HepG2 (cell line): ENCODE data around the gene RABL6. TPM values are rescaled to one million over a fixed set of nuclear protein-coding genes. Genes with fewer than 3 reads are reported as not detected.

Experiments
- ELF3 ChIP-seq: IDR thresholded peaks from 2 replicates; pipeline ENCODE4 v1.6.1; 2016; ENCODE audit warnings: missing genetic modification reagents, missing compliant biosample characterization
- NFE2L1 ChIP-seq: sonication (generic); formaldehyde crosslinking; IDR thresholded peaks from 2 replicates; pipeline ENCODE4 v1.4.0; 2020; ENCODE audit warnings: missing genetic modification reagents, mild to moderate bottlenecking, borderline replicate concordance
- NFIB ChIP-seq: sonication (generic); formaldehyde crosslinking; IDR thresholded peaks from 2 replicates; pipeline ENCODE4 v1.9.0; 2021; ENCODE audit warnings: missing genetic modification reagents, mild to moderate bottlenecking, borderline replicate concordance
- NFKBIZ ChIP-seq: IDR thresholded peaks from 2 replicates; pipeline ENCODE4 v1.6.1; 2018; ENCODE audit warnings: missing genetic modification reagents, missing compliant biosample characterization
- NFYC ChIP-seq: IDR thresholded peaks from 2 replicates; pipeline ENCODE4 v1.6.1; 2016; ENCODE audit warnings: missing genetic modification reagents, missing compliant biosample characterization
- NRL ChIP-seq: sonication (generic); formaldehyde crosslinking; IDR thresholded peaks from 2 replicates; pipeline ENCODE4 v1.5.0; 2020; ENCODE audit warnings: missing genetic modification reagents, mild to moderate bottlenecking, moderate library complexity, borderline replicate concordance
- RARG ChIP-seq: sonication (generic); formaldehyde crosslinking; IDR thresholded peaks from 2 replicates; pipeline ENCODE4 v1.4.0; 2020; ENCODE audit warnings: low read depth, mild to moderate bottlenecking, missing genetic modification reagents
- RFX1 ChIP-seq: fragments of 450-650 bp; IDR thresholded peaks from 2 replicates; pipeline ENCODE4 v1.6.1; 2017
- RFXAP ChIP-seq: sonication (generic); formaldehyde crosslinking; IDR thresholded peaks from 2 replicates; pipeline ENCODE4 v1.4.0; 2020; ENCODE audit warnings: missing genetic modification reagents, borderline replicate concordance
- SNAPC2 ChIP-seq: sonication (generic); formaldehyde crosslinking; IDR thresholded peaks from 2 replicates; pipeline ENCODE4 v1.8.1; 2022; ENCODE audit warnings: mild to moderate bottlenecking, missing genetic modification reagents
- YEATS4 ChIP-seq: sonication (generic); formaldehyde crosslinking; IDR thresholded peaks from 2 replicates; pipeline ENCODE4 v1.4.0; 2020; ENCODE audit warnings: missing genetic modification reagents, borderline replicate concordance
- ZNF530 ChIP-seq: sonication (generic); formaldehyde crosslinking; IDR thresholded peaks from 2 replicates; pipeline ENCODE4 v1.5.0; 2020; ENCODE audit warnings: low read depth, mild to moderate bottlenecking, missing genetic modification reagents
- ZNF720 ChIP-seq: sonication (generic); formaldehyde crosslinking; IDR thresholded peaks from 2 replicates; pipeline ENCODE4 v1.4.0; 2020; ENCODE audit warnings: missing genetic modification reagents
- ZNF781 ChIP-seq: sonication (generic); formaldehyde crosslinking; IDR thresholded peaks from 2 replicates; pipeline ENCODE4 v1.5.1; 2020; ENCODE audit warnings: borderline replicate concordance, mild to moderate bottlenecking, missing genetic modification reagents; ENCODE audit errors: not compliant biosample characterization
- ZNF792 ChIP-seq: IDR thresholded peaks from 2 replicates; pipeline ENCODE4 v1.6.1; 2016
- polyA plus RNA-seq, 8 experiments: library from polyadenylated mRNA; depleted of rRNA in 3 of 8; stranded (reverse) in 7 of 8; unstranded in 1 of 8; fragments of >200 nt; fragmentation: Illumina TruSeq in 4 of 8; extraction: Trizol in 4 of 8; gene quantifications; 2 replicates each; pipeline versions ENCODE4 v1.2.1 to v1.2.3, GENCODE V29; 2011 to 2016; ENCODE audit warnings: low read depth in 4 of 8, missing spikeins in 1 of 8, mixed read lengths in 1 of 8; ENCODE audit not compliant: insufficient read depth in 1 of 8
- total RNA-seq, 5 experiments: library from RNA; depleted of rRNA; stranded (reverse); fragments of >200 nt; fragmentation: Illumina TruSeq; extraction: Trizol; gene quantifications; 2 replicates each; pipeline ENCODE4 v1.2.3, GENCODE V29; 2016; ENCODE audit warnings: low read depth in 1 of 5
- TF ChIP-seq, protein P1 (sequence below): sonication (generic); formaldehyde crosslinking; IDR thresholded peaks from 2 replicates; pipeline ENCODE4 v1.4.0; 2020; ENCODE audit warnings: missing genetic modification reagents
- TF ChIP-seq, protein P2 (sequence below): sonication (generic); formaldehyde crosslinking; IDR thresholded peaks from 2 replicates; pipeline ENCODE4 v1.5.1; 2020; ENCODE audit warnings: mild to moderate bottlenecking, missing genetic modification reagents, borderline replicate concordance
- TF ChIP-seq, protein P3 (sequence below): sonication (generic); formaldehyde crosslinking; IDR thresholded peaks from 2 replicates; pipeline ENCODE4 v1.9.0; 2021; ENCODE audit warnings: missing genetic modification reagents, borderline replicate concordance
- TF ChIP-seq, protein P4 (sequence below): sonication (generic); formaldehyde crosslinking; IDR thresholded peaks from 2 replicates; pipeline ENCODE4 v1.8.1; 2023; ENCODE audit warnings: mild to moderate bottlenecking, inconsistent platforms, moderate library complexity, missing genetic modification reagents, borderline replicate concordance
- TF ChIP-seq, protein P5 (sequence below): sonication (generic); formaldehyde crosslinking; IDR thresholded peaks from 2 replicates; pipeline ENCODE4 v1.4.0; 2020; ENCODE audit warnings: mild to moderate bottlenecking, missing genetic modification reagents
- TF ChIP-seq, protein P6 (sequence below): IDR thresholded peaks from 2 replicates; pipeline ENCODE4 v1.6.1; 2016; ENCODE audit warnings: missing compliant biosample characterization, missing genetic modification reagents, borderline replicate concordance

Gene RABL6
- total and polyA plus RNA-seq, 2 of the 13 experiments (the other 11 are each of a cell fraction or from before 2014, with no cell fraction given): 81.5 to 125 TPM

DNA sequence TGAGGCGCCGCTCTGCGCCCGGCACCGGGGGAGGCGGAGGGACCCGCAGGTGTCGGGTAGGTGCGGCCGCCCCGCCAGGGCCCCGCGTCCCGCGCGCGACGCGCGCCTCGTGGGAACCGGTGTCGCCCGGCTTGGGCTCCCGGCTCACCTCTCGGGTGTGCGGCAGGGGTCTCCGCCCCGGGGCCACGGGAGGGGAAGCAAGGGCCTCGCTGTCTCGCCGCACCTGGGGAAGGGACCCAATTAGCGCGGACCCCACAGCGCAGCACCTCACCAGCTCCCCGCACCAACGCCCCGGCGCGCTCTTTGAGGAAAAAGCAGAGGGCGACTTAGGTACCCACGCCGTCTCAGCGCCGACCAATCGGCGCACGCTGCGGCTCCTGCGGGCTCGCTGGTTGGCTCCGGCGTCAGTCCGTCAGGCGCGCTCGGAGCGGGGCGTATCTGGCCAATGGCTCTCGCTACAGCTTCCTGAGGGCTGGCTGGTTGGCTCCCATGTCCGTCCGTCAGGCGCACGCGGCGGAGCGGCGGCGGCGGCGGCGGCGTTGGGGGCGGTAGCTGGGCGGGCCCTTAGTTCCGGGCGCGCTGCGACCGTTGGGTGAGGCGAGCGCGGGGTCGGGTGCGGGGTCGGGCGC, 78.3 kb downstream of the RABL6 start, which contains the start of gene TRAF2 (continued):
- TF ChIP-seq, protein P1, sequence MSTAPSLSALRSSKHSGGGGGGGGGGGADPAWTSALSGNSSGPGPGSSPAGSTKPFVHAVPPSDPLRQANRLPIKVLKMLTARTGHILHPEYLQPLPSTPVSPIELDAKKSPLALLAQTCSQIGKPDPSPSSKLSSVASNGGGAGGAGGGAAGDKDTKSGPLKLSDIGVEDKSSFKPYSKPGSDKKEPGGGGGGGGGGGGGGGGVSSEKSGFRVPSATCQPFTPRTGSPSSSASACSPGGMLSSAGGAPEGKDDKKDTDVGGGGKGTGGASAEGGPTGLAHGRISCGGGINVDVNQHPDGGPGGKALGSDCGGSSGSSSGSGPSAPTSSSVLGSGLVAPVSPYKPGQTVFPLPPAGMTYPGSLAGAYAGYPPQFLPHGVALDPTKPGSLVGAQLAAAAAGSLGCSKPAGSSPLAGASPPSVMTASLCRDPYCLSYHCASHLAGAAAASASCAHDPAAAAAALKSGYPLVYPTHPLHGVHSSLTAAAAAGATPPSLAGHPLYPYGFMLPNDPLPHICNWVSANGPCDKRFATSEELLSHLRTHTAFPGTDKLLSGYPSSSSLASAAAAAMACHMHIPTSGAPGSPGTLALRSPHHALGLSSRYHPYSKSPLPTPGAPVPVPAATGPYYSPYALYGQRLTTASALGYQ (CRISPR knock-in tag): no peak
- peak; percentile 36; the same call in 1 of the 2 replicates for TF ChIP-seq NFKBIZ (CRISPR knock-in tag)
- TF ChIP-seq ZNF792 (CRISPR knock-in tag): 0 out of 2 replicates have a peak, but pooled peaks have one; percentile 43
- no peak for TF ChIP-seq NFE2L1 (CRISPR knock-in tag)
- no peak for TF ChIP-seq ZNF530 (CRISPR knock-in tag)
- no peak for TF ChIP-seq ZNF720 (CRISPR knock-in tag)
- TF ChIP-seq, protein P2, sequence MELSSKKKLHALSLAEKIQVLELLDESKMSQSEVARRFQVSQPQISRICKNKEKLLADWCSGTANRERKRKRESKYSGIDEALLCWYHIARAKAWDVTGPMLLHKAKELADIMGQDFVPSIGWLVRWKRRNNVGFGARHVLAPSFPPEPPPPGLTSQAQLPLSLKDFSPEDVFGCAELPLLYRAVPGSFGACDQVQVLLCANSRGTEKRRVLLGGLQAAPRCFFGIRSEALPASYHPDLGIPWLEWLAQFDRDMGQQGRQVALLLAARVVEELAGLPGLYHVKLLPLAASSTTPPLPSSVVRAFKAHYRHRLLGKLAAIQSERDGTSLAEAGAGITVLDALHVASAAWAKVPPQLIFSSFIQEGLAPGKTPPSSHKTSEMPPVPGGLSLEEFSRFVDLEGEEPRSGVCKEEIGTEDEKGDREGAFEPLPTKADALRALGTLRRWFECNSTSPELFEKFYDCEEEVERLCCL (CRISPR knock-in tag): no peak
- no peak for TF ChIP-seq ZNF781 (CRISPR knock-in tag)
- peak; percentile 79 for TF ChIP-seq ELF3 (CRISPR knock-in tag)
- TF ChIP-seq, protein P3, sequence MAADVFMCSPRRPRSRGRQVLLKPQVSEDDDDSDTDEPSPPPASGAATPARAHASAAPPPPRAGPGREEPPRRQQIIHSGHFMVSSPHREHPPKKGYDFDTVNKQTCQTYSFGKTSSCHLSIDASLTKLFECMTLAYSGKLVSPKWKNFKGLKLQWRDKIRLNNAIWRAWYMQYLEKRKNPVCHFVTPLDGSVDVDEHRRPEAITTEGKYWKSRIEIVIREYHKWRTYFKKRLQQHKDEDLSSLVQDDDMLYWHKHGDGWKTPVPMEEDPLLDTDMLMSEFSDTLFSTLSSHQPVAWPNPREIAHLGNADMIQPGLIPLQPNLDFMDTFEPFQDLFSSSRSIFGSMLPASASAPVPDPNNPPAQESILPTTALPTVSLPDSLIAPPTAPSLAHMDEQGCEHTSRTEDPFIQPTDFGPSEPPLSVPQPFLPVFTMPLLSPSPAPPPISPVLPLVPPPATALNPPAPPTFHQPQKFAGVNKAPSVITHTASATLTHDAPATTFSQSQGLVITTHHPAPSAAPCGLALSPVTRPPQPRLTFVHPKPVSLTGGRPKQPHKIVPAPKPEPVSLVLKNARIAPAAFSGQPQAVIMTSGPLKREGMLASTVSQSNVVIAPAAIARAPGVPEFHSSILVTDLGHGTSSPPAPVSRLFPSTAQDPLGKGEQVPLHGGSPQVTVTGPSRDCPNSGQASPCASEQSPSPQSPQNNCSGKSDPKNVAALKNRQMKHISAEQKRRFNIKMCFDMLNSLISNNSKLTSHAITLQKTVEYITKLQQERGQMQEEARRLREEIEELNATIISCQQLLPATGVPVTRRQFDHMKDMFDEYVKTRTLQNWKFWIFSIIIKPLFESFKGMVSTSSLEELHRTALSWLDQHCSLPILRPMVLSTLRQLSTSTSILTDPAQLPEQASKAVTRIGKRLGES (CRISPR knock-in tag): no peak
- no peak for TF ChIP-seq NRL (CRISPR knock-in tag)
- peak; percentile 20; the same call in 1 of the 2 replicates for TF ChIP-seq RFXAP (CRISPR knock-in tag)
- TF ChIP-seq, protein P4, sequence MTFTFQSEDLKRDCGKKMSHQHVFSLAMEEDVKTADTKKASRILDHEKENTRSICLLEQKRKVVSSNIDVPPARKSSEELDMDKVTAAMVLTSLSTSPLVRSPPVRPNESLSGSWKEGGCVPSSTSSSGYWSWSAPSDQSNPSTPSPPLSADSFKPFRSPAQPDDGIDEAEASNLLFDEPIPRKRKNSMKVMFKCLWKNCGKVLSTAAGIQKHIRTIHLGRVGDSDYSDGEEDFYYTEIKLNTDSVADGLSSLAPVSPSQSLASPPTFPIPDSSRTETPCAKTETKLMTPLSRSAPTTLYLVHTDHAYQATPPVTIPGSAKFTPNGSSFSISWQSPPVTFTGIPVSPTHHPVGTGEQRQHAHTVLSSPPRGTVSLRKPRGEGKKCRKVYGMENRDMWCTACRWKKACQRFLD (CRISPR knock-in tag): no peak
- no peak for TF ChIP-seq RFX1
- TF ChIP-seq, protein P5, sequence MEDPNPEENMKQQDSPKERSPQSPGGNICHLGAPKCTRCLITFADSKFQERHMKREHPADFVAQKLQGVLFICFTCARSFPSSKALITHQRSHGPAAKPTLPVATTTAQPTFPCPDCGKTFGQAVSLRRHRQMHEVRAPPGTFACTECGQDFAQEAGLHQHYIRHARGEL (CRISPR knock-in tag): no peak
- no peak for TF ChIP-seq RARG (CRISPR knock-in tag)
- TF ChIP-seq, protein P6, sequence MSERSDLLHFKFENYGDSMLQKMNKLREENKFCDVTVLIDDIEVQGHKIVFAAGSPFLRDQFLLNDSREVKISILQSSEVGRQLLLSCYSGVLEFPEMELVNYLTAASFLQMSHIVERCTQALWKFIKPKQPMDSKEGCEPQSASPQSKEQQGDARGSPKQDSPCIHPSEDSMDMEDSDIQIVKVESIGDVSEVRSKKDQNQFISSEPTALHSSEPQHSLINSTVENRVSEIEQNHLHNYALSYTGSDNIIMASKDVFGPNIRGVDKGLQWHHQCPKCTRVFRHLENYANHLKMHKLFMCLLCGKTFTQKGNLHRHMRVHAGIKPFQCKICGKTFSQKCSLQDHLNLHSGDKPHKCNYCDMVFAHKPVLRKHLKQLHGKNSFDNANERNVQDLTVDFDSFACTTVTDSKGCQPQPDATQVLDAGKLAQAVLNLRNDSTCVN (CRISPR knock-in tag): peak; percentile 55; the same call in 1 of the 2 replicates
- peak; percentile 49; the same call in 1 of the 2 replicates for TF ChIP-seq YEATS4
- TF ChIP-seq SNAPC2: no peak
- TF ChIP-seq NFYC (CRISPR knock-in tag): peak; percentile 99
- TF ChIP-seq NFIB (CRISPR knock-in tag): no peak
